GM19372 (cell line): ENCODE data around the gene GTF2F2.

Source experiments
- ATAC-seq: cut with Tn5 transposase; IDR thresholded peaks from one replicate; pipeline ENCODE4 v1.9.1; 2021; ENCODE audit warnings: mild to moderate bottlenecking, low read depth, moderate library complexity; ENCODE audit not compliant: unreplicated experiment

Gene GTF2F2

DNA sequence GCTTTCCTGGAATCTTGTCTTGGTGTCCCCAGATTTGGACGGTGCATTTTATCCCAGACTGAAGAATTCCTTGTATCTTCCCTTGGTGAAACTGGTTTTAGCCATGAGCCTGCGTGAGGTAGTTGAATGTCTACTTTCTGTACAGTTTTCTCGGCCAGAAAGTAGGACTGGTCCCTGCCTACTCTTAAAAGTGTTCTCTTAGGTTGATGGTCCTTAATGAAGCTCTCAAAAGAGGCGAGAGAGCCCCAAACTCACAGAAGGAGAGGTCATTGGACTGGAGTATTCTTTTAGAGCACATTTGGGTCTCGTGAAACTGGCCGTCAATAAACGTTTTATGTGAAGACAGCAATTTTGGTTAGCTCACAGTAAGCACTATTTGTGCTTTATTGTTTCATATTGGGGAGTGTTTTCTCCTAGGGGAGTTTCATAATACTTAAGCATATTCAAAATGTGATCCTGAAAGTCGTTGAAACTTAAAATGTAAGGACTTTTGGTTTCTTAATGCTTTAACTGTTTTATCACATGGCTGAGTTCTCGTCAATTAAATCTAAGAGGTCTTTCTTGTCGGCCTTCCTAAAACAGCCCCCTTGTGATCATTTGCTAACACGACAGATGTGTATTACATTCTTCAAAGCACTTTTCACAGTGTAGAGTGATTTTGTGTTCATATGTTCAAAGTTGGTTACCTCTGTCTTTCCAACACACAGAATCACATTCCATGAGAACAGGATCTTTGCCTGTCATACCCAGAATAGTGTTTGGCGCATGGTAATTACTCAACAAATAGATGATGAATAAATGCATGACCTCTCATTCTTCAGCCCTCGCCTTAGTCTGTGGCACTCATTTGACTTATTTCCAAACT is 889 bp downstream of the GTF2F2 start:
- ATAC-seq: no peak

DNA sequence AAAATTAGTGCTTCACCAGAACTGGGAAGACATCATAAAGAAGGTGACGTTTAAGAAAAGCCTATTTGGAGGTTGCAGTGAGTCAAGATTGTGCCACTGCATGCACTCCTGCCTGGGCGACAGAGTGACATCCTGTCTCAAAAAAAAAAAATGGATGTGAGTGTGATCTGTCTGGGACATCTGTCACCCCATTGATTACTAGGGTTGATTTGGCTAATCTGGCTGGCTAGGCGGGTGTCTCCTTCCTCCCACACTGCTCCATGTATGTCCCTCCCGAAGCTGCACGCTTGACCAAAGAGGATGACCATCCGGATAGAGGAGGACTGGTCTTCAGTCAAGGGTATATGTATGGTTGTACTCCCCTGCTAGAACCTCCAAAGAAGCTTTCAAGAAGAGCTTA is 2.6 kb downstream of the GTF2F2 start:
- ATAC-seq: no peak

DNA sequence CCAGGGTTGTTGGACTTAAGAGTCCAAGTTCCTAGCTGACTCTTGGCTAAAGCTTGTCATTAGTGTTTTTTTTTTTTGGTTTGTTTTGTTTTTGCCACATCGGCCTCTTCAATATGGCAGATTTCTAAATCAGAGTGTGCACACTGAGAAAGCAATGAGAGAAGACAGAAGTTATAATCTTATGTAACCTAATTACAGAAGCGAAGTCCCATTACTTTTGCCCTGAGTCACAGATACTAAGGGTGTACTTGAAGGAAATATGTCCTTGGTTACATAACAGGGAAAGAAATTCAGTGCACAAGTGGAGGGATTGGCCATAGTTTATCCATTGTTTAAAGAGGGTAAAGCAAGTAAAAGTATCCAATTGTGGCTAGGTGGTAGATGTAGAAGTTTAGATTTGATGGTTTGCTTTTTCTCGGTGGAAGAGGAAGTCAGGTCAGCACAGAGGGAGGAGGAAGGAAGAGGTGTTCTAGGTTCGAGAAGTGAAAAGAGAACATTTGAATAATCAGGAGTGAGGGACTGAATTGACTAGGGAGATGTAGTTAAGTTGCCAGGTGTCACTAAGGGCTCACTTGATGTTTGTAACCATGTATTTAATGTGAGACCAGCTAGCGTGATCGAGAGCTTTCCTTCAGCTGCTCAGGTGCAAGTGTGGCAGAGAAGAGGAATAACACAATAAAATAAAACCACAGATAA is 12.2 kb downstream of the GTF2F2 start:
- no peak for ATAC-seq

DNA sequence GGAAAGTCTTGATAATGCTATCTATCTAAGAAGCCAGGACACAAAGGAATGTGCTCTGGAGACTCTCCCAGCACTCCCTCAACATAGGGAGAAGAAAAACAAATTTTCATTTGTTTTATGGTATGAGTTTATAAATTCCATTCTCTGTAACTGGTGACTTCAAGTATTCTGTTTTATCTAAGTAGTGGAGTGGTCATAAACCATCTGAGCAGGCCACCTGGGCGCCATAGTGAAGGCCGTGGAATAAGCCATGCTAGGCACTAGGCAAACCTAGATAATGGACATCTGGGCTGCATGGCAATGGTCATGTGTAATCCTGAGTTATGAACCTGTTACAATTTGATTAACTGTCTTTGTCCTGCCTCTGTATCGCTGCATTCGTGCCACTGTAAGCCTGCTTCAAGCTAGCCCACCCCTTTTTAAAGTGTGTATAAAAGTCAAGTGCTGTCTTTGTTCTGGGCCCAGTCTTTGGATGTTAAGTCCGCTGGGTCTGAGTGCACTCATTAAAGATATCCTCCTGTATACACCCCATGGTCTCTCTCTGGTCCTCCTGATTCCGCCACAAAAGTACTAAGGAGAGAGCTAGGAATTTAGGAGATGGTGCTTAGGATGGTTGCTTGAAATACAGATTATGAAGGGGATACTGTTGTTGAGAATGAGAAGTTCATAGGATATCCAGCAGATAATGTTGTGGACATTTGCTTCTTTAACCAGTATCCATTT is 13.2 kb downstream of the GTF2F2 start:
- ATAC-seq: no peak

DNA sequence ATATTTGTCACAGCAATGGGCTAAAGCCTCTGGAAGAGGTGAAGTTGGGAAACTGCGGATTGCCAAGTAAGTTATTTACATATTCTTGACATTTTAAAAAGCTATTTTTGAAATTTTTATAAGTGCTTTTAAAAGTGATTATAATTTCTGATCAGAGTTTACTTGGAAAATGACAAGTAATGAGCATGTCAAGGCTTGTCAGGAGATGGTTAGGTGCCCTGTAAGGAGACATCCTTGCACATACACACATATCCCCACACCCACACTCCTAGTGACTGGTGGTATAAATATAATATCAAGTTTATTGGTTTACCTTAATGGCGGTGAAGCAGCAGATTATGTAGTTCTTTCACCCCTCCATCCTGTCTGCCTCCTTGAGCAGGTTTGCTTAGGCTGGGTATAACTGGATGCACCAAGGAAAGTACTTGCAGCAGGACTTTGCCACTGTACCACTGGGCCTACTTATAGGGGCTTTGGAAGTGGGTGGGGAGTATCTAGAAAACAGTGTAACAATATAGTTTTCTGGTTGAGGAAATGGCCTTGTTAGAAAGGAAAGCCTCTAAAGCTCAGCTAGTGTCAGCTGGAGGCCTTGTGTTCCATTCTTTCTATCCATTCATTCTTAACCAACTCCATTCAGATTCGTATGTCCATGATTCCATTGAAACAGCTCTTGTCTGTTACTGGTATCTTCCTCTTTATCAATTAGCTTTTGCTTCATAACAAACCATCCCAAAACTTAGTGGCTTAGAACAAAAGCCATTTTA is 16.6 kb downstream of the GTF2F2 start:
- no peak for ATAC-seq

DNA sequence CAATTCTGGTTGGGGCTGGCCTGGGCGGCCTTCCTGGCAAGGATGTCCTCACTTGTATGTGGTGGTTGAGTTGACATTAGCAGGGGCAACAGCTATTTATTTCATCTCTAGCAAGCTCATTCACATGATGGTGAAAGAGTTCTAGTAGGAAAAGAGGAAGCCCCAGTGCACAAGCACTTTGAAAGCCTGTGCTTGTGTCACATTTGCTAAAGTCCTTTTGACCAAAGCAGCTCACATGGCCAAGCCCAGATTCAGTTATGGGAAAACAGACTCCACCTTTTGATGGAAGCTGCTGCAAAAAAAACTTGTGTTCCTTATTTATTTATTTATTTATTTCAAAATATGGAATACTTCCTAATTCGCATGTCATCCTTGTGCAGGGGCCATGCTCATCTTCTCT is 17.2 kb downstream of the GTF2F2 start:
- no peak for ATAC-seq

DNA sequence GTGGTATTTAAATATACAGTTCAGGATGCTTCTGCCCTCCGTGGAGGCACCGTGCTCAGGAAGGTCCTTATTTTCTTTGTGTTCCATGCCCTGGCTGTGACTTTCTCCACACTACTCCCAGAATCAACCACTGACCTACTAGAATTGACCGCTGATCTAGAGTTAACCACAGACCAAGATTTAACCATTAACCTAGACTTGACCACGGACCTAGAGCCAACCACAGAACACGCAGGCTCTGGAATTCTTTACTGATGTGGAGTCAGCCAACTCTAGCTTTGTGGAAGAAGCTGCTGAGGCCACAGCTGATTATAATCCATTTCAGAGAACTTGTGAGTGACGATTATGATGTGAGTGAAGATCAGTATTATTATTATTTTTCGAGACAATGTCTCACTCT is 18.0 kb downstream of the GTF2F2 start:
- no peak for ATAC-seq

DNA sequence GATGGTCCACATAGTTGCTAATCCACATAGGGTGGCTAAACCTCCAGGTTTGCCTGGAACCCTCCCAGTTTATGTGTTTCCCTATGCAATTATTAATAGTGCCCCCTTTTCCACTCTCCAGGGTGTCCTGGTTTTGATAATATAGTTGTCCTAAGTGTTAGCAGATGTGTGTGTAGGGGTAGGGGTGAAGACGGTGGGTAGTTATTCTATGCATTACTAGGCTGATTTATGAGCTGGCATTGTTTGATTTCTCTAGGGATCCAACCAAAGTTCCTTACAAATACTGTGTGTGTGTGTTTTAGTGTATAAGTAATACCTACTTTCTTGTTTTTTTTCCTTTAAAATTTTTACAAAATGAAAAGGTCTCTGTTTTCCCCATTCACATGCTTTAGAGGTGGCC is 21.1 kb downstream of the GTF2F2 start:
- ATAC-seq: no peak

DNA sequence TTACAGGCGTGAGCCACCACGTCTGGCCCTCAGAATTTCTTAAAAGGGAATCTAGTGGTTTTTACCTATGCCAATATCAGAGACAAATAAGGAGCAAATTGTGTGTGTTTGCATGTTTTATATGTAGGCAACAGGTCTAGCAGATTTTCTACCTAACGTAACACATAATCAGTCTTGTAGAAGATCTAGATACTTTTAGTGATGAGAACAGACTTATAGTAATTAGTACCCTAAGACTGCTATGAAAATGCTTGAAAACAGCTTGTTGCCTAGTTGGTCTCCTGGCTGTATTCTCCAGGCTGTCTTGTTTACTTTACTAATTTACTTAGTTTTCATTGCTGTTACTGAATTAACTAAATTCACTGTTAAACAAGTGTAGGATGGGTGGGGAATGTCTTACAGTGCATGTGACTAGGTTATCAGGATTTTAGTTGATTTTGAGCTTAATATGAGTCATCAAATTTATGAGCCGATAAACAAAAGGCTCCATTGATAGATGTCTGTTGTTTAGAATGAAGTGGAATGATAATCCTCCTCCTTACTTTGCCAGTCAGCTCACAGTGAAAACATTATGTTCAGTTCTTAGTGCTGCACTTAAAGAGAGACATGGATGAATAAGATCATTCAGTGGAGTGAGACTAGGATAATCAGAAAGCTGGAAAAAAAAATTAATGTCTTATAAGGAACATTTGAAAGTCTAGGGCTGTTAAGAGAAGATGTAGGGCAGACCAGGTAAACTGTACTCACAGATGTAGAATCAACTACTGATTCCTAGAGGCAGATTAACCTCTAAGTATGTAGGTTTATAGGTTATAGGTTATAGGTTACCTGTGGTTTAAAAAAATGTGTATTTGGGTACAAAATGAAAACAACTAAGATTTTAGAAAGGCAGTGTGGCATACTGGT is 22.4 kb downstream of the GTF2F2 start:
- no peak for ATAC-seq

DNA sequence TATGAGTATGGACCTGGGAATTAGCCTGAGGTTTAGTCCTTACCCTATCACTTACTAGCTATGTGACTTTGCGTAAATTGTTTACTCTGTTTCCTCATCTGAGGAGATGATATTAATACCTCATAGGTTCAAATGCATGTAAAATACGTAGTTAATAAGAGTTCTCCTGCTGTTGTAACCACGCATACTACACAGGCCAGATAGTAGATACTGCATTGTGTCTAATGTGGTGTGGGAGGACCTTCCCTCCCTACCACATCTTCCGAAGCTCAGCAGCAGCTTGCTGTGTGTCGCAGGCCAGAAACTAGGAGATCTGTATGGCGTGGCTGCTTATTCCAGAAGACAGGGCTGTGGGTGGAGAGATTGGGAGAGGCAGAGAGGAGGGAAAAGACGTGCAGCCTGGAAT is 23.0 kb downstream of the GTF2F2 start:
- no peak for ATAC-seq

DNA sequence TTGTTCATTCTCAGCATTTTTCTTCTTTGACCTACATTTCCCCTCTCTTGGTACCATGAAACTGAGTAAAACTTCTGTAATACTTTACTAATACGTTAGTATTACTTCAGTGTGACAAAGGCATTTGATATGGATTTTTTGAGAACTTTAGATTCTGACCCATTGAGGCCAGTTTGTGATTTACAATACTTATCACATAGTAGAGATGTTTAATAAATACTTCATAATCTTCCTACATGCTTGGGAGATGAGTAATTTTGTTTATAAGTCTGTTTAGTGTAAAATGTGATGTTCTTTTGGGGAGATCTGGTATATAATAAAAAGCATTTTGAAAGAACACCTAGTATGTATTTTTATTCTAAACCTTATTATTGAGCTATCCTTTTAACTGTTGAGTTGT is 29.7 kb downstream of the GTF2F2 start:
- ATAC-seq: no peak

DNA sequence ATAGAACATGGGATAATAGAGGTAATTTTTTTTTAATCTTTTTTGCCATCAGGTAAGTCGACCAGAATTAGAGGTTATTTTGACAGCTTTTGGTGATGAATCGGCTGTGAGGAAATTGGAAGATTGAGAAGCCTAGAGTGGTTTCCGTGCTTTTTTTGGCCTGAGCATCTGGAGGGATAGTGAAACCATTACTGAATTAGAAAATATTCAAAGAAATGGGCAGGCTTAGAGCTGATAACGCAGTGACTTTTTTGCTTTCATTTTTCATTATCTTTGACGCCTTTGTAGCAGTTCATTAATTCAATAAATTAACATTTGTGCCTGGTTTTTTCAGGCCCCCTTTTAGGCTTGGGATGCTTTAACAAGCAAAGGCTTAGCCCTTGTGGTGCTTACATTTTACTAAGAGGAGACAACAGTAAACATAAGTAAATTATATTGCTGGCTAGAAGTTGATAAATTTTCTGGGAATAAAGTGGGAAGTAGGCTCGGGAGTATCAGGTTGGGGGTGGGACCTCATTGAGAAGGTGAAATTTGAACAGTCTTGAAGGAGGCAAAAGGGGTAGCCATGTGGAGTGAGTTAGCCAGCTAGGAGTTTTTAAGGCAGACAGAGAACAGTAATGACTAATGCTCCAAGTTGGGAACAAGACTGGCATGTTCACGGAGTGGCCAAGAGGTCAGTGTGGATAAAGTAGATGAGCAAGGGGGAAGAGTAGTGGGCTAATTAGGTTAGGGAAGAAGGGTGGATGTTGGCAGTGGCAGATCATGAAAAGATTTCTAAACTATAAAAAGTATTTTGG is 36.5 kb downstream of the GTF2F2 start:
- no peak for ATAC-seq

DNA sequence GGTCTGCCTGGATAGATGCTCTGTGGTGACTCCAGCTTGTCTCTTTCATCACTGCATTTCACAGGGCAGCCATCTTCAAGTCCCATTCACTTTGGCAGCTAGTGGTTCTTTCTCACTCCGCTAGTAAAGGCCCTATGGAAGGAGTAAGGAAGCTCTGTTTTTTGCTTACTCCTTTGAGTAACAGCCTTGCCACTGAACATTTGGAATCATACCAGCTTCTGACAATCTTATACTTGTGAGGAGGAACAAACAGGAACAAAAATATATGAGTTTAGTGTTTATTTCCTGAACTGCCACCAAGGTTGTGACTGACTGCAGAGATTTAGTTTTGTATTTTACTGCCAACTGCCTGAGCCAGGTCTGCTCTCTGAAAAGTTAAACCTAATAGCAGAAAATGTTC is 41.9 kb downstream of the GTF2F2 start:
- no peak for ATAC-seq

DNA sequence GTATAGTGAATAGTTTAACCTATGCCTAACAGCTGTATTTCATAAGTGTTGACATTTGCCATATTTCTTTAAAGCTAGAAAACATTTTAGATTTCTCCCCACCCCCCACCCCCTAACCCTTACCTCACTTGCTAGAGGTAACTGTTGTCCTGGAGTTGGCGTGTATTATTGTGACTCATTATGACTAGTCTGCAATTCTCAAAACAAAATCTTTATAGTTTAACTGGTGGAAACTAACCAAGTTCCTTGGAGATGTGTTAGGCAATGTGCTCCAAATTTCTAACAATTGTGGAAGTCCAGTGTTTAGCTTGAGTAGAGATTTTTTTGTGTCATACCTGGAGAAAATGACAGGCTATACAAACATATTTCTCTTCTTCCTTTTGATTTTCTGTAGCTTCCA is 42.5 kb downstream of the GTF2F2 start:
- ATAC-seq: no peak

DNA sequence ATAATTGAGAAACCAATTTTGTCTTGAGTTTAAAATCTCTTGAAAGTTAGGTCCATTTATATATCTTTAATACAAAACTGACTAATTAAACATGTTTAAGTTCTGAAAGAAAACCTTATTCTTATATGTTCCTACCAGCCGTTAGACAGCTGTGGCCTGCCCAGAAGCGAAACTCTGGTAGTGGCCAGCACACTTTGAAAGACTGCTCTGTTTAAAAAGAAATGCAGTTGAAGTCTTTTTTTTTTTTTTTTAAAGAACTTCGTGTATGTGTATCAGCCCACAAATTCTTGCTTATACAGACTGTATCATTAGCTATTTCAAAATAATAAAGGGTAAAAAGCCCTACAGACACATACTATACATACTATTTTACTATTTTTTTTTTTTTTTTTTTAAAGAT is 46.5 kb downstream of the GTF2F2 start:
- no peak for ATAC-seq

DNA sequence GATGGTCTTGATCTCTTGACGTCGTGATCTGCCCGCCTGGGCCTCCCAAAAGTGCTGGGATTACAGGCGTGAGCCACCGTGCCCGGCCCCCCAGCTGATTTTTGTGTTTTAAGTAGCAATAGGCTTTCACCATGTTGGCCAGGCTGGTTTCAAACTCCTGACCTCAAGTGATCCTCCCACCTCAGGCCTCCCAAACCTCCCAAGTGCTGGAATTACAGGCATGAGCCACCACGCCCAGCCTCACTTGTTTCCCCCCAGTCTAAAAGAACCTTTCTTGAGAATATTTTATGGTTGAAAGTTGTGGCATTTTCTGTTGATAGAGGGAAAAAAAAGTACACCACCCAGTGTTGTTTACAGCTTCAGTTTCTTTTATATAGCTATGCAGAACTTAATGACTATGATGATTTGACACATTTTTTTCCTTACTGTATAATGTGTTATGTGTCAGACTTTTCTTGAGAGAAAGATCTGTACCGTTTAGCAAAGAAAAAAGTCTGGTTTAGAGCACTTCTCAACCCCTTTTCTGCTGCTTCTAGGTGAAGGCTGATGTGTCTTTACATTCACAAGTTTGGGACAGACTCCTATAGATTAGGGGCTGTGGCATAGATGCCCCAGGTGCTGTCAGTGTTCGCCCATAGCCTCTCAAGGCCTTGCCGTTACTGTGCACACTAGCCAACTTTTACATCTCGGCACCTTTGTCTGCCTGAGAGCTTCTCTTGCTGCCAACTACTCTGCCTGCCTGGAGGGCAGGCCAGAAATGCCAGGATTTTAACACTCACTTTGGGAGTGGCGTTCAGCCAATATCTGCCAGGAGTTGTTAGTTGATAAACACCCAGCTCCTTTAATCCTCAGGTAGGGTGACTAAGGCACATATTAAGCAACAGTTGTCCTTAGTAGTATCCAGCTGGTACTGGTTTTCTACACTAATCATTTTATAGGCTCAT is 47.6 kb downstream of the GTF2F2 start:
- ATAC-seq: no peak

DNA sequence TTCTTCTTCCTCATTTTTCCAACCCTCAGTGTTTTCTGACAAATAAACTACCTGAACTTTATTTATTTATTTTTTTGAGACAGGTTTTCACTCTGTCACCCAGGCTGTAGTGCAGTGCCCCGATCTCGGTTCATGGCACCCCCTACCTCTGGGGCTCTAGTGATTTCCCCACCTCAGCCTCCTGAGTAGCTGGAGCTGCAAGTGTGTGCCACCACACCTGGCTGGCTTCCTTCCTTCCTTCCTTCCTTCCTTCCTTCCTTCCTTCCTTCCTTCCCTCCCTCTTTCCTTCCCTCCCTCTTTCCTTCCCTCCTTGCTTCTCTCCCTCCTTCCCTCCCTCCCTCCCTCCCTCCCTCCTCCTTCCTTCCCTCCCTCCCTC is 48.2 kb downstream of the GTF2F2 start:
- ATAC-seq: no peak

DNA sequence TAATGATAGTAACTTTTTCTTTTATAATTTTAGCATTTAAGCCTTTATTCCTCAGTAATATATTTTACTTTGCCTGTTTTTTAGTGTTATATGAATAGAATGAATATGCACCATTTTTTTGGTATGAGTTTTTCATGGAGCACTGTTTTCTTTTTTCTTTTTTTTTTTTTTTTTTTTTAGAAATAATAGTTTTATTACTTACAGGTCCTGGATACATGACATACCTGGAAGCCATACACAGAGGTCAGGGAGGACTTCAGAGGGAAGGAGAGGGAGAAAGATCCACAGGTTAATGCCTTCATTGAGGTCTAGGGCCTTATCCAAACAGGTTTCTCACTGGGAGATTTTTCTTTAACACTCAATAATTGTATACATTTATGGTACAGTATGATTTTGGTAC is 54.2 kb downstream of the GTF2F2 start:
- no peak for ATAC-seq
